H1 (cell line): ENCODE data around the gene RNF123. TPM values are rescaled to one million over a fixed set of nuclear protein-coding genes. Genes with fewer than 3 reads are reported as not detected.

Experiments
- HDAC2 ChIP-seq, 2 experiments: fragments of 300-600 bp in 1 of 2; sonication (generic) in 1 of 2; IDR thresholded peaks; 2 replicates each; pipeline ENCODE4 v1.6.1; 2011 to 2012; ENCODE audit warnings: low read depth in 2 of 2, low read length in 2 of 2, mild to moderate bottlenecking in 2 of 2, moderate library complexity in 2 of 2, borderline replicate concordance in 1 of 2, inconsistent platforms in 1 of 2
- POLR2A ChIP-seq, 2 experiments: IDR thresholded peaks; 1 replicate in 1 of 2; 2 replicates in 1 of 2; pipeline ENCODE4 v1.6.1; 2011; ENCODE audit warnings: low read depth in 2 of 2, low read length in 2 of 2, mild to moderate bottlenecking in 2 of 2; ENCODE audit errors: control extremely low read depth in 1 of 2
- polyA plus RNA-seq, 7 experiments: library from polyadenylated mRNA; depleted of rRNA in 3 of 7; stranded (reverse) in 5 of 7; unstranded in 2 of 7; fragments of >200 nt in 5 of 7; fragments of 200-250 nt in 2 of 7; gene quantifications; 1 replicate in 5 of 7; 2 replicates in 1 of 7; 4 replicates in 1 of 7; pipeline versions ENCODE4 v1.2.1 to v1.2.3, GENCODE V29; 2011 to 2013; ENCODE audit warnings: missing spikeins in 2 of 7, mixed read lengths in 2 of 7
- total RNA-seq: library from RNA; stranded (reverse); fragmentation: NEBNext Ultra II Directional; extraction: Animal tissue kit (Norgen Biotek cat#: 25700); gene quantifications from 2 replicates; pipeline ENCODE4 v1.2.1, GENCODE V29; 2021
- TF ChIP-seq, protein P1 (sequence below): fragments of 300-600 bp; sonication (generic); IDR thresholded peaks from 2 replicates; pipeline ENCODE4 v1.7.1; 2012; ENCODE audit warnings: low read length, moderate library complexity, mild to moderate bottlenecking, inconsistent platforms; ENCODE audit not compliant: insufficient replicate concordance

The RNF123 gene
- total and polyA plus RNA-seq, 2 of the 8 experiments (the other 6 are each of a cell fraction or from before 2014, with no cell fraction given): 30.5 to 57.7 TPM

DNA sequence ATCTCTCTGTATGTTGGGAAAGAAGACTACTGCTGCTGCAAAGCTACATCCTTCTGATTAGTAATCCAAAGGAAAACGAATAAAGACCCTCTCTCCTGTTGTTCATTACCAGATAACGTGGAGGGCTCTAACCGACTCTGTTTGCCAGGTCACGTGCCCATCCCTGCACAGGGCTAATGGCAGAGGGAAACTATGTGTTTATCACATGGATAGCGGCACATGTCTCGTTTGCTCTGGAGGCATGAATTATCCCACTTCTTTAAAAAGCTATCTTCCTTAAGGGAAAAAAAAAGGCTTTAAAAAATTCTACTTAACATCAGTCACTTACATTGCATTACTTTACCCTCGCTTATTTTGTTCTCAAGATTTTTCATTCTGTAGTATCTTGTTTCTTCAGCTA, 48.1 kb upstream of the RNF123 start (continued):
- TF ChIP-seq, protein P1, sequence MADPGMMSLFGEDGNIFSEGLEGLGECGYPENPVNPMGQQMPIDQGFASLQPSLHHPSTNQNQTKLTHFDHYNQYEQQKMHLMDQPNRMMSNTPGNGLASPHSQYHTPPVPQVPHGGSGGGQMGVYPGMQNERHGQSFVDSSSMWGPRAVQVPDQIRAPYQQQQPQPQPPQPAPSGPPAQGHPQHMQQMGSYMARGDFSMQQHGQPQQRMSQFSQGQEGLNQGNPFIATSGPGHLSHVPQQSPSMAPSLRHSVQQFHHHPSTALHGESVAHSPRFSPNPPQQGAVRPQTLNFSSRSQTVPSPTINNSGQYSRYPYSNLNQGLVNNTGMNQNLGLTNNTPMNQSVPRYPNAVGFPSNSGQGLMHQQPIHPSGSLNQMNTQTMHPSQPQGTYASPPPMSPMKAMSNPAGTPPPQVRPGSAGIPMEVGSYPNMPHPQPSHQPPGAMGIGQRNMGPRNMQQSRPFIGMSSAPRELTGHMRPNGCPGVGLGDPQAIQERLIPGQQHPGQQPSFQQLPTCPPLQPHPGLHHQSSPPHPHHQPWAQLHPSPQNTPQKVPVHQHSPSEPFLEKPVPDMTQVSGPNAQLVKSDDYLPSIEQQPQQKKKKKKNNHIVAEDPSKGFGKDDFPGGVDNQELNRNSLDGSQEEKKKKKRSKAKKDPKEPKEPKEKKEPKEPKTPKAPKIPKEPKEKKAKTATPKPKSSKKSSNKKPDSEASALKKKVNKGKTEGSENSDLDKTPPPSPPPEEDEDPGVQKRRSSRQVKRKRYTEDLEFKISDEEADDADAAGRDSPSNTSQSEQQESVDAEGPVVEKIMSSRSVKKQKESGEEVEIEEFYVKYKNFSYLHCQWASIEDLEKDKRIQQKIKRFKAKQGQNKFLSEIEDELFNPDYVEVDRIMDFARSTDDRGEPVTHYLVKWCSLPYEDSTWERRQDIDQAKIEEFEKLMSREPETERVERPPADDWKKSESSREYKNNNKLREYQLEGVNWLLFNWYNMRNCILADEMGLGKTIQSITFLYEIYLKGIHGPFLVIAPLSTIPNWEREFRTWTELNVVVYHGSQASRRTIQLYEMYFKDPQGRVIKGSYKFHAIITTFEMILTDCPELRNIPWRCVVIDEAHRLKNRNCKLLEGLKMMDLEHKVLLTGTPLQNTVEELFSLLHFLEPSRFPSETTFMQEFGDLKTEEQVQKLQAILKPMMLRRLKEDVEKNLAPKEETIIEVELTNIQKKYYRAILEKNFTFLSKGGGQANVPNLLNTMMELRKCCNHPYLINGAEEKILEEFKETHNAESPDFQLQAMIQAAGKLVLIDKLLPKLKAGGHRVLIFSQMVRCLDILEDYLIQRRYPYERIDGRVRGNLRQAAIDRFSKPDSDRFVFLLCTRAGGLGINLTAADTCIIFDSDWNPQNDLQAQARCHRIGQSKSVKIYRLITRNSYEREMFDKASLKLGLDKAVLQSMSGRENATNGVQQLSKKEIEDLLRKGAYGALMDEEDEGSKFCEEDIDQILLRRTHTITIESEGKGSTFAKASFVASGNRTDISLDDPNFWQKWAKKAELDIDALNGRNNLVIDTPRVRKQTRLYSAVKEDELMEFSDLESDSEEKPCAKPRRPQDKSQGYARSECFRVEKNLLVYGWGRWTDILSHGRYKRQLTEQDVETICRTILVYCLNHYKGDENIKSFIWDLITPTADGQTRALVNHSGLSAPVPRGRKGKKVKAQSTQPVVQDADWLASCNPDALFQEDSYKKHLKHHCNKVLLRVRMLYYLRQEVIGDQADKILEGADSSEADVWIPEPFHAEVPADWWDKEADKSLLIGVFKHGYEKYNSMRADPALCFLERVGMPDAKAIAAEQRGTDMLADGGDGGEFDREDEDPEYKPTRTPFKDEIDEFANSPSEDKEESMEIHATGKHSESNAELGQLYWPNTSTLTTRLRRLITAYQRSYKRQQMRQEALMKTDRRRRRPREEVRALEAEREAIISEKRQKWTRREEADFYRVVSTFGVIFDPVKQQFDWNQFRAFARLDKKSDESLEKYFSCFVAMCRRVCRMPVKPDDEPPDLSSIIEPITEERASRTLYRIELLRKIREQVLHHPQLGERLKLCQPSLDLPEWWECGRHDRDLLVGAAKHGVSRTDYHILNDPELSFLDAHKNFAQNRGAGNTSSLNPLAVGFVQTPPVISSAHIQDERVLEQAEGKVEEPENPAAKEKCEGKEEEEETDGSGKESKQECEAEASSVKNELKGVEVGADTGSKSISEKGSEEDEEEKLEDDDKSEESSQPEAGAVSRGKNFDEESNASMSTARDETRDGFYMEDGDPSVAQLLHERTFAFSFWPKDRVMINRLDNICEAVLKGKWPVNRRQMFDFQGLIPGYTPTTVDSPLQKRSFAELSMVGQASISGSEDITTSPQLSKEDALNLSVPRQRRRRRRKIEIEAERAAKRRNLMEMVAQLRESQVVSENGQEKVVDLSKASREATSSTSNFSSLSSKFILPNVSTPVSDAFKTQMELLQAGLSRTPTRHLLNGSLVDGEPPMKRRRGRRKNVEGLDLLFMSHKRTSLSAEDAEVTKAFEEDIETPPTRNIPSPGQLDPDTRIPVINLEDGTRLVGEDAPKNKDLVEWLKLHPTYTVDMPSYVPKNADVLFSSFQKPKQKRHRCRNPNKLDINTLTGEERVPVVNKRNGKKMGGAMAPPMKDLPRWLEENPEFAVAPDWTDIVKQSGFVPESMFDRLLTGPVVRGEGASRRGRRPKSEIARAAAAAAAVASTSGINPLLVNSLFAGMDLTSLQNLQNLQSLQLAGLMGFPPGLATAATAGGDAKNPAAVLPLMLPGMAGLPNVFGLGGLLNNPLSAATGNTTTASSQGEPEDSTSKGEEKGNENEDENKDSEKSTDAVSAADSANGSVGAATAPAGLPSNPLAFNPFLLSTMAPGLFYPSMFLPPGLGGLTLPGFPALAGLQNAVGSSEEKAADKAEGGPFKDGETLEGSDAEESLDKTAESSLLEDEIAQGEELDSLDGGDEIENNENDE: no peak
- TF ChIP-seq POLR2A (IDR thresholded peaks at IDR 0.05; ENCODE audit: control extremely low read depth in 1 of 2, low read depth in 2 of 2, low read length in 2 of 2) (no peak), HDAC2 (IDR thresholded peaks at IDR 0.05; ENCODE audit: borderline replicate concordance in 1 of 2, low read depth in 2 of 2, low read length in 2 of 2) (no peak)
